ENCODE results near the gene KIRREL2. TPM values are rescaled to one million over a fixed set of nuclear protein-coding genes. Genes with fewer than 3 reads are reported as not detected.

Gene KIRREL2
- total RNA-seq, 1 experiment from 2014 or later, result 5.0 TPM

- no peaks in the 10 kb centered on the region for H3K36me3 ChIP-seq (ENCODE audit: control insufficient read depth, insufficient read depth, low read length)
- no peak overlapping the region for H3K4me3 ChIP-seq (ENCODE audit: low read depth in 2 of 2, low read length in 2 of 2)
- ChIA-PET POLR2A (no interaction called here), CTCF (no interaction called here)
- no peaks in the 10 kb centered on the region for H3K9me3 ChIP-seq (ENCODE audit: control insufficient read depth, insufficient read depth, low read depth, low read length)
- no peak overlapping the region for H3K27ac ChIP-seq (ENCODE audit: low read length)
- in situ Hi-C loops (cut with HindIII; ENCODE audit: low pct_unique_long_range_greater_than_20kb, low sequenced_read_pairs) (no loop called here), intact Hi-C loops (cut with micrococcal nuclease; ENCODE audit: unreplicated experiment) (no loop called here)
- ATAC-seq (no peak), DNase-seq (ENCODE audit: low read depth, low spot score) (no peak)
- no peaks in the 10 kb centered on the region for H3K27me3 ChIP-seq (ENCODE audit: control insufficient read depth, insufficient read depth, low read length)
- TF ChIP-seq TCF7L2 (IDR thresholded peaks at IDR 0.05; ENCODE audit: low read depth, low read length) (no peak), REST (IDR thresholded peaks at IDR 0.05; ENCODE audit: insufficient read depth in 1 of 2, low read depth in 2 of 2, low read length in 1 of 2) (no peak), CTCF (IDR thresholded peaks at IDR 0.05) (no peak), POLR2AphosphoS5 (IDR thresholded peaks at IDR 0.05; ENCODE audit: low read depth, low read length) (no peak), SIN3A (IDR thresholded peaks at IDR 0.05; ENCODE audit: borderline replicate concordance, insufficient read depth, low read depth, low read length) (no peak)
- no TSS peak for BruUV-seq (replicated peaks)
- H3K4me1 ChIP-seq (ENCODE audit: control insufficient read depth, insufficient read depth, low read length), result peaks cover 9% of the 10 kb centered on the region
Measured at GRCh38 chr19:35871611-35872010, 14.9 kb downstream of the KIRREL2 start.

GRCh38 chr19:35872180-35872579 is 15.5 kb downstream of the KIRREL2 start:
- intact Hi-C loops (cut with micrococcal nuclease; ENCODE audit: unreplicated experiment) (no loop called here), in situ Hi-C loops (cut with HindIII; ENCODE audit: low pct_unique_long_range_greater_than_20kb, low sequenced_read_pairs) (no loop called here)
- BruUV-seq (replicated peaks), result no TSS peak
- Histone ChIP-seq H3K27me3 (ENCODE audit: control insufficient read depth, insufficient read depth, low read length) (no peaks in the 10 kb centered on the region), H3K9me3 (ENCODE audit: control insufficient read depth, insufficient read depth, low read depth, low read length) (no peaks in the 10 kb centered on the region), H3K36me3 (ENCODE audit: control insufficient read depth, insufficient read depth, low read length) (no peaks in the 10 kb centered on the region), H3K27ac (ENCODE audit: low read length) (no peak overlapping the region), H3K4me3 (ENCODE audit: low read depth in 2 of 2, low read length in 2 of 2) (no peak overlapping the region), H3K4me1 (ENCODE audit: control insufficient read depth, insufficient read depth, low read length) (peaks cover 9% of the 10 kb centered on the region)
- ChIA-PET CTCF (no interaction called here), POLR2A (no interaction called here)
- ATAC-seq, result no peak
- DNase-seq (ENCODE audit: low read depth, low spot score), result no peak
- TF ChIP-seq CTCF (IDR thresholded peaks at IDR 0.05), result no peak
- no peak for TF ChIP-seq POLR2AphosphoS5 (IDR thresholded peaks at IDR 0.05; ENCODE audit: low read depth, low read length)
- TF ChIP-seq REST (IDR thresholded peaks at IDR 0.05; ENCODE audit: insufficient read depth in 1 of 2, low read depth in 2 of 2, low read length in 1 of 2), result no peak
- TF ChIP-seq TCF7L2 (IDR thresholded peaks at IDR 0.05; ENCODE audit: low read depth, low read length), result no peak
- TF ChIP-seq SIN3A (IDR thresholded peaks at IDR 0.05; ENCODE audit: borderline replicate concordance, insufficient read depth, low read depth, low read length), result no peak
